K562 (cell line): ENCODE measurements around the gene TMEM123. TPM values are rescaled to one million over a fixed set of nuclear protein-coding genes. Genes with fewer than 3 reads are reported as not detected.

Experiments used
- ARID1B ChIP-seq: fragments of 450-650 bp; IDR thresholded peaks from 2 replicates; pipeline ENCODE4 v1.6.1; 2016; ENCODE audit warnings: antibody characterized with exemption, mild to moderate bottlenecking, inconsistent platforms
- CBX1 ChIP-seq: sonication (generic); IDR thresholded peaks from 2 replicates; pipeline ENCODE4 v1.6.1; 2016; ENCODE audit warnings: antibody characterized with exemption, low read depth, mild to moderate bottlenecking
- CHD2 ChIP-seq: IDR thresholded peaks from 2 replicates; pipeline ENCODE4 v1.6.1; 2011; ENCODE audit warnings: low read depth, low read length
- CTBP1 ChIP-seq: fragments of 450-650 bp; IDR thresholded peaks from 2 replicates; pipeline ENCODE4 v1.6.1; 2016; ENCODE audit warnings: borderline replicate concordance
- E2F4 ChIP-seq: sonication (generic); formaldehyde crosslinking; IDR thresholded peaks from 2 replicates; pipeline ENCODE4 v1.8.0; 2022; ENCODE audit warnings: mild to moderate bottlenecking, low read depth, missing genetic modification reagents
- FOSL1 ChIP-seq: fragments of 200-800 bp; sonication (Bioruptor generic); conservative IDR thresholded peaks from 2 replicates; pipeline ENCODE4 v1.6.1; 2016; ENCODE audit warnings: missing genetic modification characterization, missing compliant biosample characterization
- FOXM1 ChIP-seq, 2 experiments: fragments of 450-650 bp in 1 of 2; sonication (generic) in 1 of 2; formaldehyde crosslinking in 1 of 2; IDR thresholded peaks; 2 replicates each; pipeline versions ENCODE4 v1.6.1 to v1.9.0; 2017 to 2022; ENCODE audit warnings: low read depth in 2 of 2, mild to moderate bottlenecking in 2 of 2, missing genetic modification reagents in 1 of 2, moderate library complexity in 1 of 2
- IRF9 ChIP-seq: fragments of 450-650 bp; IDR thresholded peaks from 2 replicates; pipeline ENCODE4 v1.6.1; 2016; ENCODE audit warnings: missing biosample characterization, missing genetic modification characterization
- LCOR ChIP-seq: sonication (generic); formaldehyde crosslinking; IDR thresholded peaks from 2 replicates; pipeline ENCODE4 v1.8.0; 2022; ENCODE audit warnings: mild to moderate bottlenecking, missing genetic modification reagents
- NCOA6 ChIP-seq: fragments of 450-650 bp; IDR thresholded peaks from 2 replicates; pipeline ENCODE4 v1.6.1; 2017; ENCODE audit warnings: mild to moderate bottlenecking
- NRF1 ChIP-seq, 2 experiments: fragments of 450-650 bp; IDR thresholded peaks in 1 of 2; conservative IDR thresholded peaks in 1 of 2; 2 replicates each; pipeline ENCODE4 v1.6.1; 2014; ENCODE audit warnings: mild to moderate bottlenecking in 2 of 2
- PHF21A ChIP-seq: fragments of 450-650 bp; IDR thresholded peaks from 2 replicates; pipeline ENCODE4 v1.6.1; 2017; ENCODE audit warnings: low read depth, borderline replicate concordance
- PHF8 ChIP-seq: fragments of 200-600 bp; sonication (generic); IDR thresholded peaks from 2 replicates; pipeline ENCODE4 v1.6.1; 2012; ENCODE audit warnings: mixed run types, mild to moderate bottlenecking, inconsistent platforms, low read length, moderate library complexity, borderline replicate concordance
- POLR2G ChIP-seq: fragments of 200-400 bp; formaldehyde crosslinking; IDR thresholded peaks from 2 replicates; pipeline ENCODE4 v1.6.1; 2017; ENCODE audit warnings: low read depth, mild to moderate bottlenecking, antibody characterized with exemption, low read length, moderate library complexity
- SAFB ChIP-seq: fragments of 200-400 bp; formaldehyde crosslinking; IDR thresholded peaks from 2 replicates; pipeline ENCODE4 v1.6.1; 2017; ENCODE audit warnings: low read depth, low read length, borderline replicate concordance
- SAP30 ChIP-seq: fragments of 200-600 bp; sonication (generic); IDR thresholded peaks from 2 replicates; pipeline ENCODE4 v1.6.1; 2012; ENCODE audit warnings: borderline replicate concordance, low read depth, mild to moderate bottlenecking, moderate library complexity, low read length, control low read depth, inconsistent platforms; ENCODE audit not compliant: insufficient read depth, poor library complexity, severe bottlenecking
- SMARCA4 ChIP-seq: fragments of 450-650 bp; IDR thresholded peaks from 2 replicates; pipeline ENCODE4 v1.6.1; 2016
- SNRNP70 ChIP-seq: fragments of 200-400 bp; formaldehyde crosslinking; optimal IDR thresholded peaks from 2 replicates; pipeline ENCODE3; 2017; ENCODE audit warnings: low read depth, low read length
- SREBF1 ChIP-seq: fragments of 150-350 bp; IDR thresholded peaks from 2 replicates; pipeline ENCODE4 v1.6.1; 2014; ENCODE audit warnings: antibody characterized with exemption, low read depth, low read length, borderline replicate concordance
- ZHX1 ChIP-seq: fragments of 150-350 bp; conservative IDR thresholded peaks from 2 replicates; pipeline ENCODE4 v1.6.1; 2014; ENCODE audit warnings: low read length
- ZNF263 ChIP-seq: sonication (generic); formaldehyde crosslinking; IDR thresholded peaks from 2 replicates; pipeline ENCODE4 v1.8.0; 2022; ENCODE audit warnings: mild to moderate bottlenecking, missing genetic modification reagents, borderline replicate concordance
- ZNF436 ChIP-seq: fragments of 250-450, 450-650 bp; sonication (Bioruptor Pico); formaldehyde crosslinking; IDR thresholded peaks from 2 replicates; pipeline ENCODE4 v1.7.0; 2020; ENCODE audit warnings: mild to moderate bottlenecking
- polyA plus RNA-seq, 8 experiments: library from polyadenylated mRNA; depleted of rRNA in 4 of 8; stranded (reverse) in 5 of 8; unstranded in 3 of 8; fragments of >200 nt; fragmentation: Nextera tagmentation in 2 of 8; fragmentation: Illumina TruSeq in 1 of 8; extraction: Ambion mirVana in 2 of 8; extraction: Trizol in 1 of 8; gene quantifications; 2 replicates each; pipeline versions ENCODE4 v1.2.1 to v1.2.3, GENCODE V29; 2011 to 2014; ENCODE audit warnings: inconsistent platforms in 1 of 8, missing spikeins in 1 of 8
- total RNA-seq, 7 experiments: library from RNA; depleted of rRNA in 6 of 7; stranded (reverse); fragments of >200 nt in 6 of 7; fragmentation: Illumina TruSeq in 2 of 7; extraction: Trizol in 2 of 7; gene quantifications; 2 replicates each; pipeline versions ENCODE4 v1.2.1 to v1.2.3, GENCODE V29; 2011 to 2021; ENCODE audit warnings: low replicate concordance in 1 of 7

Gene TMEM123
- total and polyA plus RNA-seq, 9 of the 15 experiments (the other 6 are each of a cell fraction or from before 2014, with no cell fraction given), result 19.8 to 344 (median 82.4) TPM

GRCh38 chr11:102452461-102453301 lies at the start of gene TMEM123 (continued):
- 0 out of 2 replicates have a peak, but pooled peaks have one; percentile 65 for TF ChIP-seq CBX1
- TF ChIP-seq SAP30, result peak; percentile 5
- TF ChIP-seq SMARCA4, result peak; percentile 31; the same call in 1 of the 2 replicates
- peak; percentile 67 to 73 for TF ChIP-seq NRF1 (conservative IDR thresholded peaks at IDR 0.05 in 1 of 2, IDR thresholded peaks at IDR 0.05 in 1 of 2)
- TF ChIP-seq PHF21A, result 0 out of 2 replicates have a peak, but pooled peaks have one; percentile 9
- TF ChIP-seq PHF8, result peak; percentile 85; the same call in 1 of the 2 replicates
- TF ChIP-seq ZNF263 (CRISPR knock-in tag), result peak; percentile 92
- TF ChIP-seq ARID1B, result 0 out of 2 replicates have a peak, but pooled peaks have one; percentile 18
- TF ChIP-seq POLR2G, result peak; percentile 90
- no peak for TF ChIP-seq FOXM1 (IDR thresholded peaks at IDR 0.05; ENCODE audit: low read depth)
- TF ChIP-seq FOXM1 (CRISPR knock-in tag; IDR thresholded peaks at IDR 0.05; ENCODE audit: low read depth), result 0 out of 2 replicates have a peak, but pooled peaks have one; percentile 85
- TF ChIP-seq SNRNP70, result no peak
- peak; percentile 66 for TF ChIP-seq NCOA6
- TF ChIP-seq LCOR, result peak; percentile 58; the same call in 1 of the 2 replicates
- TF ChIP-seq CHD2, result no peak
- TF ChIP-seq ZNF436, result no peak
- TF ChIP-seq E2F4 (CRISPR knock-in tag), result peak; percentile 15; the same call in 1 of the 2 replicates
- TF ChIP-seq IRF9 (tag), result no peak
- 0 out of 2 replicates have a peak, but pooled peaks have one; percentile 19 for TF ChIP-seq SAFB
- TF ChIP-seq SREBF1, result no peak
- no peak for TF ChIP-seq FOSL1 (tag)
- peak; percentile 27; the same call in 1 of the 2 replicates for TF ChIP-seq CTBP1
- TF ChIP-seq ZHX1, result no peak
